Activated CD4-positive, CD25-positive, alpha-beta regulatory T cell treated with anti-CD3 and anti-CD28 coated beads, Interleukin-2, amount 50 U/mL, for 24 hours (primary cell): ENCODE data around the gene ERI3.
"Not testable (repeated sequence)": the region's sequence is repeated elsewhere in the genome, so short reads cannot be mapped to it uniquely, and the experiment has no call there.

Experiments used
- ATAC-seq, 2 donors: fragments of 150-1000 bp; cut with Tn5 transposase; one replicate each; pipeline ENCODE4 v1.10.0; 2021; ENCODE audit warnings: mild to moderate bottlenecking in 1 of 2, moderate library complexity in 1 of 2

ERI3 gene

DNA sequence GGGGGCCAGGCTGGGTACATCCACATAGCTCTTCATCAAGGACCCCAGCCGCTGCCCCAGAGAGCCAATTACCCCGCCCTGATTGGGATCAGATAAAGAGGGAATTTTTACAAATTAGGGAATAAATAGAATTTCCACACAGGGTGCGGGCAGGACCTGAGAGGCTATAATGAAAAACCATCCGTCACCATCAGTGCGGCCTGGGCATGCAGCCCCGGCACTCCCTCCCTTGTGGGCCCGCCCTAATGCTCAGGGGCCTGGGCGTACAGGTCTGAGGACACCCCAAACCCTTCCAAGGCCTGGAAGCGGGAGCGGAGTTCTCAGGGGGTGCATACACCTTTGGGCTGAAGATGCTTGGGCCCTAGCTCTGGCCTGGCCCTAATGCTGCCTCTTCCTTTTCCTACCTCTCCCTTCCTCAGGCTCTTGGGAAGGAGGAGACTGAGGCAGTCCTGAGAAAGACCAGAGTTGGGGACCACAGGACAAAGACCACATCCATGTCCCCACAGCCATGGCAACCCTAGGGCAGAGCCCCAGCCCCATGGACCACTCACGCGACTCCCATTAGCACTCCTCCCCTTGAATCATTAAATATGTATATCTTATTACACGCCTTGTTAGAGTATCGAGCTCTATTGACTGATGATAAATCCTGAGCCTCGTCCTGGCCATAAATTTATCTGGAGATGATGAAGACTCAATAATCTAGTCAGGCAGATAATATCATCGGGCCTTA is 125.5 kb downstream of the ERI3 start:
- no peak for ATAC-seq

DNA sequence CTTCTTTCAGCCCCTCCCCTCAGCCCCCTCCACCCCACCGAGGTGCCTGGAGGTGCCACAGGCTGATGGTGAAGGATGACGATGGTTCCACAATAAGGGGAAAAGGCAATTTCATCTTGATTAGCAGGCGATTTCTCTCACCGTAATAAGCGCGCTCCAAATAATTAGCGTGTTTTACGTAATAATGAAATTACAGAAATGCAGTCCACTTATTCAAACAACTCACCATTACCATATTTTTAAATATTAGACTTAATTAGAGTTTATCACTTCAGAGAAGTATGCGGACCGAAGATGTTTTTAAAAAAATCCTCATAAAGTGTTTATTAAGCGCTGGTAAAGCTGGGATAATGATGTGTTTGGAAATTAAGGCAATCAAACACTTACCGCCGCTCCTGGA is 126.8 kb downstream of the ERI3 start:
- ATAC-seq, result no peak

DNA sequence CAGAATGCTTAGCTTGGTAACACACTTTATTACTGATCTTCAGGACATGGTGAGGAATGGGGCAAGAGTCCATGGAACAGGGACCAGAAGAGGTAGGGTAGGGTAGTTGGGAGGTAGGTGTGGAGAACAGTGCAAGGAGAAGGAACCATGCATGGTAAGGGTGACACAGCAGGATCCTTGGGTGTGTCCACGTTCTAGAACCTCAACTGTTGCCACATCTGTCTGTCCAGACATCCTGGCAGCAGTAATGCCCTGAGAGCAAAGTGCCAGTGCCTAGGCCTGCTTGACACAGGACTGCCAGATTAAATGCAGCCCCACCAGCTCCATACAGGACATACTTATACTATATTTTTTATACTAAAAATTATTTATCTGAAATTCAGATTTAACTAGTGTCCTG is 127.8 kb downstream of the ERI3 start:
- no peak for ATAC-seq

GRCh38 chr1:44225761-44226160 is 129.3 kb downstream of the ERI3 start:
- ATAC-seq, result no peak

- no peak for ATAC-seq
Observed at GRCh38 chr1:44223187-44223610, 131.9 kb downstream of the ERI3 start.

DNA sequence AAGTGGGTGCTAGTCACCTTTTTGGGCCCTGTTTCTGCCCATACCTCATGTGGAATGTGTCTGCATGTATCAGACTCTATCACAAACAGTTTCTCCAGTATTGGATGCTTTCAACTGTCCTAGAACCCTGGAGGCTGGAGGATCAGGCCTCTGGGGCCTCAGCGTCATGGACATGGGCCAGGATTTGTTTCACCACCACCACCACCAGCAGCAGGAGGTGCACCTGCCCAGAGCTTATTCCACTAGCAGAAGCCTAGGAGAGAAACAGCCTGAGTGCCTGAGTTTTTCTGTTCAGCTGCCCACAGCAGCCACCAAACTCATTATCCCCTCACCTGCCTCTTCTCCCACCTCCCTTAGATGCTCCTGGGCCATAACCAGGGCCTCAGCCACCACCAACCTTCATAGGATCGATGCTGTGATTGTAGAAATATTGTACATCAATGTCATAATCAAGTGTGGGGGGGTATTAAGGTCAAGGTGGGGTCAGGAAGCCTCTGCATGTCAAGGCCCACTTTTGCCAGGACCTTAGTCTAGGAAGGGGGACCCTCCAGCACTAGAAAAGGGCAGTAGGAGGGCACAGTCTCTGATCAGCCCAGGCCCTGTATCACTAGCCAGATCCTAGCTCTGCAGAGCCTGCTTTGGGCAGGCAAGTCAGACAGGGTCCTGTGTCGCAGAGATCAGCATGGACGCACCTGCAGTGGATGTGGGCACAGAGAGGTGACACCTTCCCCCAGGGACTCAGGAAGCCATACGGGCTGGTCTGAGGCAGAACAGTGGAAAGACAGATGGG is 132.5 kb downstream of the ERI3 start:
- ATAC-seq, result no peak

GRCh38 chr1:44221769-44222168 is 133.3 kb downstream of the ERI3 start:
- no peak for ATAC-seq

- ATAC-seq, result no peak
Observed at GRCh38 chr1:44220755-44221154, 134.3 kb downstream of the ERI3 start.

DNA sequence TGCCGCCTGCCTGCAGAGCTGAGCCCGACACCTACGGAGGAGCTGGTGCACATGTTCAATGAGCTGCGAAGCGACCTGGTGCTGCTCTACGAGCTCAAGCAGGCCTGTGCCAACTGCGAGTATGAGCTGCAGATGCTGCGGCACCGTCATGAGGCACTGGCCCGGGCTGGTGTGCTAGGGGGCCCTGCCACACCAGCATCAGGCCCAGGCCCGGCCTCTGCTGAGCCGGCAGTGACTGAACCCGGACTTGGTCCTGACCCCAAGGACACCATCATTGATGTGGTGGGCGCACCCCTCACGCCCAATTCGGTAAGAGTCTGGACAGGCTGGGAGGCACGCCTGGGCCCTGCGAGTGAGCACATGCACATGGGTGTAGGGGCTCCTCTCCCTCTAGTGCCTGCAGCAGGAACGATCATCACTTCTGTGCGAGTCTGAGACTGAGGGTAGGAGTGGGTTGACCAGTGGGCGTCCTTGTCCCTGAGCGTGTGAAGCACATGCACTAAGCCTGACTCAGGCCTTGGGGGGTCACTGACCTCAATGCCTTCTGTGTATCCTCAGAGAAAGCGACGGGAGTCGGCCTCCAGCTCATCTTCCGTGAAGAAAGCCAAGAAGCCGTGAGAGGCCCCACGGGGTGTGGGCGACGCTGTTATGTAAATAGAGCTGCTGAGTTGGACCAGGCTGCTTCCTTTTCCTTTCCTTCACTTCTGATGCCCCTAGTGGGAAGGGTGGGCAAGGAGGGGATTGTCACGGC is 134.9 kb downstream of the ERI3 start:
- ATAC-seq, result no peak

DNA sequence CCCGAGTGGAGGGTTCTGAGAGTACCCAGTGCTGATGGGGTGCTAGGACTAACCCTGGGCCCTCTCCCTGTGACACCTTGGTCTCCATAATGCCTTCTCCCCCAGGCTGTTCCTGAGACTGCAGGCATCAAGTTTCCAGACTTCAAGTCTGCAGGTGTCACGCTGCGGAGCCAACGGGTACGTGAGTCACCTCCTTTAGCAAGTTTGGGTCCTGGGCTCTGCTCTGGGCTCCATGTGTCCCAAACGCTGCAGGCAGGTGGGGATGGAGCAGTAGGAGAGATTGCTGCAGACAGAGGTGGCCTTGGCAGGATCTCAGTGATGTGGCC is 135.8 kb downstream of the ERI3 start:
- ATAC-seq, result no peak

DNA sequence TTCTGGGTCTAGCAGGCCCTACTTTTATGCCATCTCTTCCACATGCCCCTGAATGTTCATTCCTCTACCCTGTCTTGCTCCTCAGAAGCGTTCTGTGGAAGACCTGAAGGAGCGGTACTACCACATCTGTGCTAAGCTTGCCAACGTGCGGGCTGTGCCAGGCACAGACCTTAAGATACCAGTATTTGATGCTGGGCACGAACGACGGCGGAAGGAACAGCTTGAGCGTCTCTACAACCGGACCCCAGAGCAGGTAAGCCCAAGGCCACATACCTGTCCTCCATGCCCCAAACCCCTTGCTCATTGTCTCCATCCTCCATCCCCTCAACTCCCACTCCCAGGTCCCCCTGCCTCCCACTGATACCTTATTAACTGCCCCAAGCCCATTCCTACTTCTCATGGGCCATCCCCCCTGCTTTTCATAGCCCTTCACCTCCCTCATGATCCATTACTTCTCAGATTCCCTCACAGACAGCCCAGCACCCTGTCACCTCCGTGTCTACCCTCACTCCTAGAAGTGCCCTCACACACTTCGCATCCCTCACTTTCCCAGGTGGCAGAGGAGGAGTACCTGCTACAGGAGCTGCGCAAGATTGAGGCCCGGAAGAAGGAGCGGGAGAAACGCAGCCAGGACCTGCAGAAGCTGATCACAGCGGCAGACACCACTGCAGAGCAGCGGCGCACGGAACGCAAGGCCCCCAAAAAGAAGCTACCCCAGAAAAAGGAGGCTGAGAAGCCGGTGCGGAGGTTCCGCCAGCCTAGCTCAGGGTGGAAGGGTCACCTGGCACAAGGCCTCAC is 136.4 kb downstream of the ERI3 start:
- ATAC-seq, result no peak

GRCh38 chr1:44217809-44218410 is 137.1 kb downstream of the ERI3 start:
- ATAC-seq, result peak; percentile 44

GRCh38 chr1:44213222-44214112 is 141.6 kb downstream of the ERI3 start, which contains the start of gene DMAP1:
Gene DMAP1 (plus strand): TSS chr1:44213471. CDS start chr1:44213754, 283 bp downstream.
- peak; percentile 82 to 83 for ATAC-seq

GRCh38 chr1:44212355-44213221 is 142.5 kb downstream of the ERI3 start:
- ATAC-seq, result peak; percentile 44 to 54

DNA sequence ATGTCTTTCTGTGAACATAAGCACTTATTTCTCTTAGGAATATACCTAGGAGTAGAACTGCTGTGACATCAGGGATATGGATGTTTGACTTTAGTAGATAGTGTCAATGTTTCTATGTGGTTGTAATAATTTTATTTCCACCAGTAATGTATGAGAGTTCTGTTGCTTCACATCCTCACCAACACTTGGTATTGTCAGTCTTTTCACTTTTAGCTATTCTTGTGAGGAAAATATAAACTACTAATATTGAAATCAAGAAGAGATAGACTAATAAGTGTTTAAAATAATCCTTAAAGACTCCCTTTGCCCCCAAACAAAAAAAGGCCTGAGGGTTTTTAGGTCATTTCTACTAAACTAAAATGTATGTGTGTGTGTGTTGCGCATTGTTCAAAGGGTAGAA is 144.5 kb downstream of the ERI3 start:
- ATAC-seq, result no peak

DNA sequence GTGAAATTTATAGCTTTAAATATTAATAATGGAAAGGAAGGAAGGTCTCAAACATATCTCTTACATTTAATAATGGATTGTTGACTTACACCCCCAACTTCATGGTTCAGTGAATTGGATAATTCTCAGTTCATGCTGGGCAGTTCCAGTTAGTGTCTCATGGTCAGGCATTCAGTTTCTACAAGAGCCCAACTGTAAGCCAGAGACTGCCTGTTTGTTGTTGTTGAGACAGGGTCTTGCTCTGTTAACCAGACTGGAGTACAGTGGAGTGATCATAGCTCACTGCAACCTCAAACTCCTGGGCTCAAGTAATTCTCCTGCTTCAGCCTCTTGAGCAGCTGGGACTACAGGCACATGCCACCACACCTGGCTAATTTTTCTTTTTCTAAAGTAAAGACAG is 146.8 kb downstream of the ERI3 start:
- no peak for ATAC-seq

- ATAC-seq, result not testable (repeated sequence)
Observed at GRCh38 chr1:44206545-44206944, 148.5 kb downstream of the ERI3 start.

- ATAC-seq, result no peak
Observed at GRCh38 chr1:44200336-44200735, 154.7 kb downstream of the ERI3 start.

DNA sequence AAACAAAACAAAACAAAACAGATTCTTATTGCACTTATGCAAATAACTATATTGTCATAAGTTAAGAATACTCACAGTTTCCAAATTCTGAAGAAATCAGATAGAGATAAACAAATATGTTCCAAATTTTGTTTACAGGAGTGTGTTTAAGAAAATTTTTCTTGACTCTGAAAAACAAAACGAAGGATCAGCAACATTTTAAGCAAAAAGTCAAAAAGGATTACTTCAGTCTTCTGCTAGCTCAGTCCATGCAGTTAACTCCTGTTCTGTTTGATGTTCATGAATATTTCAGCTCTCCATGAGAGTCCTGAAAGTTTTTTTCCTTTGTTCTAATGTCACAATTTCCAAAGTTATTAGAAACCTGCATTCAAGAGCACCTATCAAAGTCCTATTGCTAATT is 180.4 kb downstream of the ERI3 start:
- no peak for ATAC-seq
